Measurements from ENCODE around the gene ARHGEF26.

DNA sequence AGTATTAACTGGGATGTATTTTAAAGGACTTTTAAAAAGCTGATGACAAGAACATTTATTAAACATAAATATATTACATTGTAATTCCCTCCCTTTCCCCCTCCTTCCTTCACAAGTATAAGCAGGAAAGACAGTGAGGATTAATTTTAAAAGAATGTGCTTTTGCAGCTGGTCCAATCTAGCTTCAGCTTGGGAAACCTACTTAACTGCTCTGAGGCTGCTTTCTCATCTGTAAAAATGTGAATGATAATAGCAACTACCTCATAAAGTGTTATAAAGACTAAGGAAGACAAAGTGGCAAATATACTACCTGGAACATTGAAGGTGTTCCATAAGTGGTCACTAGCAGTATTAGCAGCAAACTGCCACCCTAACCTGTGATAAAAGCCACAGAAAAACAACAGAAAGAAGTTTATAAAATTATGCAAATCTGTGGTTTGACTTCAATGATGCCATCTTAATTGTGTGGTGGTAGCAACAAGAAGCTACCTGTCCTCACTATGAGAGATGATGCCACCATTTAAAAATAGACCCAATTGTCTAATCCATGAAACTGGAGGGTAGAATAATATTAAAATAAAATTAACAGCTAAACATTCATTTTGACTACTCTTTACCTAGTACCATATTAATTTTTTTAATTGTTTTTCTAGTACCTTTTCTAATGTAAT, 183.1 kb downstream of the ARHGEF26 start:
- TF ChIP-seq SRF (IDR thresholded peaks at IDR 0.05; ENCODE audit: low read depth) (no peak), ELF1 (IDR thresholded peaks at IDR 0.05; ENCODE audit: borderline replicate concordance, low read depth) (no peak), POLR2A (IDR thresholded peaks at IDR 0.05; ENCODE audit: borderline replicate concordance, extremely low read depth, insufficient read depth, insufficient read length) (no peak), EZH2 (IDR thresholded peaks at IDR 0.05) (no peak), TCF7L2 (IDR thresholded peaks at IDR 0.05; ENCODE audit: borderline replicate concordance, extremely low read depth, insufficient read depth, insufficient read length) (no peak), POLR2AphosphoS5 (IDR thresholded peaks at IDR 0.05; ENCODE audit: low read depth, low read length) (no peak), MAX (IDR thresholded peaks at IDR 0.05) (no peak), JUND (IDR thresholded peaks at IDR 0.05) (no peak)
- TF ChIP-seq, protein P1, sequence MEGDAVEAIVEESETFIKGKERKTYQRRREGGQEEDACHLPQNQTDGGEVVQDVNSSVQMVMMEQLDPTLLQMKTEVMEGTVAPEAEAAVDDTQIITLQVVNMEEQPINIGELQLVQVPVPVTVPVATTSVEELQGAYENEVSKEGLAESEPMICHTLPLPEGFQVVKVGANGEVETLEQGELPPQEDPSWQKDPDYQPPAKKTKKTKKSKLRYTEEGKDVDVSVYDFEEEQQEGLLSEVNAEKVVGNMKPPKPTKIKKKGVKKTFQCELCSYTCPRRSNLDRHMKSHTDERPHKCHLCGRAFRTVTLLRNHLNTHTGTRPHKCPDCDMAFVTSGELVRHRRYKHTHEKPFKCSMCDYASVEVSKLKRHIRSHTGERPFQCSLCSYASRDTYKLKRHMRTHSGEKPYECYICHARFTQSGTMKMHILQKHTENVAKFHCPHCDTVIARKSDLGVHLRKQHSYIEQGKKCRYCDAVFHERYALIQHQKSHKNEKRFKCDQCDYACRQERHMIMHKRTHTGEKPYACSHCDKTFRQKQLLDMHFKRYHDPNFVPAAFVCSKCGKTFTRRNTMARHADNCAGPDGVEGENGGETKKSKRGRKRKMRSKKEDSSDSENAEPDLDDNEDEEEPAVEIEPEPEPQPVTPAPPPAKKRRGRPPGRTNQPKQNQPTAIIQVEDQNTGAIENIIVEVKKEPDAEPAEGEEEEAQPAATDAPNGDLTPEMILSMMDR (IDR thresholded peaks at IDR 0.05 in 2 of 3, conservative IDR thresholded peaks at IDR 0.05 in 1 of 3; ENCODE audit: borderline replicate concordance in 1 of 3, insufficient read depth in 1 of 3, low read depth in 2 of 3, low read length in 2 of 3): no peak
- TF ChIP-seq, protein P2, sequence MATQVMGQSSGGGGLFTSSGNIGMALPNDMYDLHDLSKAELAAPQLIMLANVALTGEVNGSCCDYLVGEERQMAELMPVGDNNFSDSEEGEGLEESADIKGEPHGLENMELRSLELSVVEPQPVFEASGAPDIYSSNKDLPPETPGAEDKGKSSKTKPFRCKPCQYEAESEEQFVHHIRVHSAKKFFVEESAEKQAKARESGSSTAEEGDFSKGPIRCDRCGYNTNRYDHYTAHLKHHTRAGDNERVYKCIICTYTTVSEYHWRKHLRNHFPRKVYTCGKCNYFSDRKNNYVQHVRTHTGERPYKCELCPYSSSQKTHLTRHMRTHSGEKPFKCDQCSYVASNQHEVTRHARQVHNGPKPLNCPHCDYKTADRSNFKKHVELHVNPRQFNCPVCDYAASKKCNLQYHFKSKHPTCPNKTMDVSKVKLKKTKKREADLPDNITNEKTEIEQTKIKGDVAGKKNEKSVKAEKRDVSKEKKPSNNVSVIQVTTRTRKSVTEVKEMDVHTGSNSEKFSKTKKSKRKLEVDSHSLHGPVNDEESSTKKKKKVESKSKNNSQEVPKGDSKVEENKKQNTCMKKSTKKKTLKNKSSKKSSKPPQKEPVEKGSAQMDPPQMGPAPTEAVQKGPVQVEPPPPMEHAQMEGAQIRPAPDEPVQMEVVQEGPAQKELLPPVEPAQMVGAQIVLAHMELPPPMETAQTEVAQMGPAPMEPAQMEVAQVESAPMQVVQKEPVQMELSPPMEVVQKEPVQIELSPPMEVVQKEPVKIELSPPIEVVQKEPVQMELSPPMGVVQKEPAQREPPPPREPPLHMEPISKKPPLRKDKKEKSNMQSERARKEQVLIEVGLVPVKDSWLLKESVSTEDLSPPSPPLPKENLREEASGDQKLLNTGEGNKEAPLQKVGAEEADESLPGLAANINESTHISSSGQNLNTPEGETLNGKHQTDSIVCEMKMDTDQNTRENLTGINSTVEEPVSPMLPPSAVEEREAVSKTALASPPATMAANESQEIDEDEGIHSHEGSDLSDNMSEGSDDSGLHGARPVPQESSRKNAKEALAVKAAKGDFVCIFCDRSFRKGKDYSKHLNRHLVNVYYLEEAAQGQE (IDR thresholded peaks at IDR 0.05; ENCODE audit: low read depth): no peak

Data from HCT116 (cell line).